ENCODE results near the gene GBA2. TPM values are rescaled to one million over a fixed set of nuclear protein-coding genes. Genes with fewer than 3 reads are reported as not detected.
A peak's percentile ranks its signal among the peaks of the same experiment; 100 is the strongest.

Gene GBA2
- total and polyA plus RNA-seq, 7 donors, result 36.1 to 107 (median 47.4) TPM

- Histone ChIP-seq H3K4me1 (peaks cover 6% of the 10 kb centered on the region), H3K27me3 (ENCODE audit: insufficient read depth in 3 of 3, low read length in 2 of 3) (no peaks in the 10 kb centered on the region), H3K27ac (no peak overlapping the region), H3K36me3 (ENCODE audit: insufficient read depth in 1 of 2, low read depth in 1 of 2) (no peaks in the 10 kb centered on the region), H3K9me3 (no peaks in the 10 kb centered on the region), H3K4me3 (no peak overlapping the region)
- TF ChIP-seq CTCF (IDR thresholded peaks at IDR 0.05), result no peak
- ATAC-seq (no peak), DNase-seq (no peak)
- intact Hi-C loops (cut with DNase I), result no loop called here
- 88 to 91% (median 91%) methylated on average over 3 of the region's 3 CpGs for WGBS, 3 donors
These were observed 29.5 kb upstream of the GBA2 start for GRCh38 chr9:35778496-35778895.

GRCh38 chr9:35776018-35776417, 27.0 kb upstream of the GBA2 start:
- Histone ChIP-seq H3K27me3 (ENCODE audit: insufficient read depth in 3 of 3, low read length in 2 of 3) (no peaks in the 10 kb centered on the region), H3K9me3 (no peaks in the 10 kb centered on the region), H3K4me1 (peaks cover 19% of the 10 kb centered on the region), H3K27ac (peak overlapping the region; percentile 44), H3K36me3 (ENCODE audit: insufficient read depth in 1 of 2, low read depth in 1 of 2) (no peaks in the 10 kb centered on the region), H3K4me3 (no peak overlapping the region)
- no peak for DNase-seq
- intact Hi-C loops (cut with DNase I), result no loop called here
- no peak for TF ChIP-seq CTCF (IDR thresholded peaks at IDR 0.05)
- peak in 1 of 4 donors; percentile 47 for ATAC-seq
- WGBS, 3 donors, result 70 to 80% (median 77%) methylated on average over 4 of the region's 4 CpGs

- peak overlapping the region; percentile 44 for H3K27ac ChIP-seq
These were observed 26.0 kb upstream of the GBA2 start for GRCh38 chr9:35774907-35775635.

GRCh38 chr9:35771943-35772342, 22.9 kb upstream of the GBA2 start:
- Histone ChIP-seq H3K4me1 (peaks cover 31% of the 10 kb centered on the region), H3K27ac (peak overlapping the region; percentile 68), H3K27me3 (ENCODE audit: insufficient read depth in 3 of 3, low read length in 2 of 3) (no peaks in the 10 kb centered on the region), H3K4me3 (no peak overlapping the region), H3K9me3 (no peaks in the 10 kb centered on the region), H3K36me3 (ENCODE audit: insufficient read depth in 1 of 2, low read depth in 1 of 2) (no peaks in the 10 kb centered on the region)
- no peak for TF ChIP-seq CTCF (IDR thresholded peaks at IDR 0.05)
- DNase-seq, result no peak
- WGBS, 3 donors, result 70 to 80% (median 74%) methylated on average over 3 of the region's 3 CpGs
- intact Hi-C loops (cut with DNase I), result no loop called here
- peak in 3 of 4 donors; percentile 38 to 60 (median 59) for ATAC-seq

More at GRCh38 chr9:35774907-35775635, 26.0 kb upstream of the GBA2 start:
- WGBS, 3 donors, result 56 to 66% (median 60%) methylated on average over 7 of the region's 7 CpGs
- no peak overlapping the region for H3K4me3 ChIP-seq
- intact Hi-C loops (cut with DNase I), result no loop called here
- no peaks in the 10 kb centered on the region for H3K27me3 ChIP-seq (ENCODE audit: insufficient read depth in 3 of 3, low read length in 2 of 3)
- H3K4me1 ChIP-seq, result peaks cover 28% of the 10 kb centered on the region
- no peaks in the 10 kb centered on the region for H3K36me3 ChIP-seq (ENCODE audit: insufficient read depth in 1 of 2, low read depth in 1 of 2)
- no peaks in the 10 kb centered on the region for H3K9me3 ChIP-seq
- peak in 1 of 2 donors; percentile 27 for DNase-seq
- TF ChIP-seq CTCF (IDR thresholded peaks at IDR 0.05), result no peak
- ATAC-seq, result no peak
